CD4-positive, alpha-beta T cell treated with Interleukin-4 for 4 hours (primary cell): ENCODE results near the gene FITM1.

Experiments used
- DNase-seq: peaks from one replicate; pipeline ENCODE4 v3.0.0-alpha.2; 2020

FITM1 gene

DNA sequence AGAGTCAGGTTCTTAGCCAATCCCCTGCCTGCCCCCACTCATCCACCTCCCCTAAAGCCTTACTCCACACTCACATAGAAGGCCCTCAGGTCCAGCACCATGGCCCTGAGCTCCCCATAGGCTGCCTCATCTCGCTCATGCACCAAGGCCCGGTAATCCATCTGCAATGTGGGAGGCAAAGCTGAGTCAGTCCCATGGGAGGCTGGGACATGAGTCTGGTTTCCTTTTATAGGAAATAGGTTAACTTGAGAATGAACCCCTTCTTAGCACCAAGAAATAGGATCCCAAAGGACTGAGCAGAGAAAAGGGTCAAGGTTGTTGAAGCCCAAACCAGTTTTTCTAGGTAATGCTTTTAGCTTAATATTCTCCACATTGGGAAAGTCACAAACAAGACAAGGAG, 13.1 kb downstream of the FITM1 start:
- no peak for DNase-seq

DNA sequence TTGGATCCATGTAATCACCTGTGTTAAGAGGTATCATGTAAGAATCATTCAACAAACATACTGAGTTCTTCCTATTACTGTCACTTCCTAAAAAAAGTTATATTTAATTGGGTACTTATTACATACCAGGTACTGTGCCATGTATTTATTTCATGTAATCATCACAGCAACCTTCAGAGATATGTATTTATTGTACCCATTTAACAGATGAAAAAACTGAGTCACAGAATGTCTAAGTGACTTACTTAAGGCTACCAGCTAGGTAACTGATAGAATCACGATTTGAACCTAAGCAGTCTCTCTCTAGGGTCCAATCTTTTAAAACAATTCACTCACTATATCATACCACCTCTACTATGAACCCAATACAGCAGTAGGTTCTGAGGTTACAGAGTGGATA, 14.0 kb downstream of the FITM1 start:
- no peak for DNase-seq

DNA sequence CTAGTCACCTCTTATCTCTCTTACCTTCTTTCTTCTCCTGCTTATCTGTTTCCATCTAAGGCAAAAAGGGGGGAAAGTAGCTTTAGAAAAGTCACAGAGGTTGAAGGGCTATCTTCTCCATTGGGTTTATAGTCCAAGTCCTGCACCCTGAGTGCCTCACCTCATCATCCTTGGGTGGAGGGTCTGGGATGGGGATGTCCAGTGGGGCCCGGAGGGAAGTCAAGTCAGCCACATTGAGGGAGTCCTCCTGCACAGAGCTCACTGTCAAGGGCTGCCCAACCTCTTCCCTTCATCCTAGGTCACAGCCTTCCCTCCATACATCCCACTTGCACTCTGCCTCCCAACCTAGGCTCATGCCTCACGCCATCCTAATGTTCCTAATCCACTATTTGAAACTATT, 14.8 kb downstream of the FITM1 start:
- DNase-seq = no peak

DNA sequence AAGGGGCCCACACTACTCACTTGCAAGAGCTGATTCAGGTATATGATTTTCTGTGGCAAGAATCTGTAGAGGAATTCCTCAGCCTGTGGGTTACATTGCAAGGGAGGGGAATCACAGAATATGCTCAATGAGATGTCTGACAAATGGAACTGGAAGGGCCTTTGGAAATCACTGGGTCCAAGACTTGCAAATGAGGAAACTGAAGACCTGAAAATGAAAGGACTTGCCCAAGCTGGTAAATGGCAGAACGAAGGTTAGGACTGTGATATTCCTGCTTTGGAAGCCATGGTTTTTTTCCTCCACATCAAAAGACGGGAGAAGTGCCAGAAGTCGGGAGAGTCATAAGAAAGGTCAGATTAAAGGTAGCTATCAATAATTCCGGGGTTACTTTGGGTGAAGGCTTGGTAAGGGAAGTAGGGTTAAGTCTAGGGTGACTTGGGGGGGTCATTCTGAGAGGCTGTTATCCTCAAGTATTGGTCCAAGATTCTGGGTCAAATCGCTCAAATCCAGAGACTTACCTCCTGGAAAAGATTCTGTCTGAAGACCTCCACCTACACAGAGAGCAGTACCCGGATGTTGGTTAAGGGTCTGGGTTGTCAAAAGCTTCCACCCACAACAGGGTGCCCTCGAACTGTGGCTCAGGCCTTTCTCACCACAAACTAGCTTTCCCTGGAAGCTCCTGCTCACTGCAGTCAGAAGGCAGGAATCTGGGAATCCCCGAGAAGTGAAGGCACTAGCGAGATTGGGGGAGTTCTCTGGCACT, 15.4 kb downstream of the FITM1 start:
- no peak for DNase-seq

GRCh38 chr14:24146453-24146977, 16.1 kb downstream of the FITM1 start, which contains the start of gene PSME2:
Gene PSME2, minus strand, starts transcription at chr14:24146610. Its CDS starts 29 bp downstream, at chr14:24146581.
- DNase-seq = peak; percentile 92

DNA sequence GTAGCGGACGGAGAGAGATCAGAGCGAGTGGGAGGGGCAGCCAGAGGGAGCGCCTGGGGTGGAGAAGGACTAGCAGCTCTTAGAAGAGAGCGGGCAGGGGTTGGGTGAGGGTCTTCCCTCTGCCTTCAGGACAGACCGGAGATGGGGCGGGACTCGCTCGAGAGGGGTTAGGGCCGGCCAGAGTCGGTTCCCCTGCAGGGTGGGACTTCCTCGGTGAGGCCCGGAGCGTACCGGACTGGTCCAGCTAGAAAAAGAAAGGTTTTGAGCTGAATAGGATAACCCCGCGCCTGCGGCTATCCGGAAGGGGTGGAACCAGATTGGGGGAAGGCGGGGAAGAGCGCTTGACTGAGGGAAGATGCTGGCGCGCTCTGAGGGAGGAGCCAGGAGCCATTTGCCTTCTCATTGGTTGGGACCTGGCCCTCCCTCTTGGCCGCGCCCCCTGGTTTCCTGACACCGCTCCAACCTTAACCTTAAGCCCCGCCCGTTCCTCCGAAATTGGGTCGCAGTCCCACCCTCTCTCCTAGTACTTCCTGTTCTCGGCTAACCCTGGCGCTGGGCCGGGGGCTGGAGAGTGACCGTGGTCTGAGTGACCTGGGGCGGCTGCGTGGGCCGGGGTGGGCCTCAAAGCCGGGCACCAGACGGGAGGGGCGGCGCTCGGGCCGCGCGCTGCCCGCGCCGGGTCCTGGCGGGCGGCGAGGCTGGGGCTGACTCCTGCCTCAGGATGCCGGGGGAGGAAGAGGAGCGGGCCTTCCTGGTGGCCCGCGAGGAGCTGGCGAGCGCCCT, 16.7 kb downstream of the FITM1 start, which contains the start of gene RNF31:
RNF31 (plus strand) TSS at position 521 of the 783 bp plus-strand sequence; CDS start at position 722, 201 bp downstream.
- DNase-seq = peak; percentile 96

DNA sequence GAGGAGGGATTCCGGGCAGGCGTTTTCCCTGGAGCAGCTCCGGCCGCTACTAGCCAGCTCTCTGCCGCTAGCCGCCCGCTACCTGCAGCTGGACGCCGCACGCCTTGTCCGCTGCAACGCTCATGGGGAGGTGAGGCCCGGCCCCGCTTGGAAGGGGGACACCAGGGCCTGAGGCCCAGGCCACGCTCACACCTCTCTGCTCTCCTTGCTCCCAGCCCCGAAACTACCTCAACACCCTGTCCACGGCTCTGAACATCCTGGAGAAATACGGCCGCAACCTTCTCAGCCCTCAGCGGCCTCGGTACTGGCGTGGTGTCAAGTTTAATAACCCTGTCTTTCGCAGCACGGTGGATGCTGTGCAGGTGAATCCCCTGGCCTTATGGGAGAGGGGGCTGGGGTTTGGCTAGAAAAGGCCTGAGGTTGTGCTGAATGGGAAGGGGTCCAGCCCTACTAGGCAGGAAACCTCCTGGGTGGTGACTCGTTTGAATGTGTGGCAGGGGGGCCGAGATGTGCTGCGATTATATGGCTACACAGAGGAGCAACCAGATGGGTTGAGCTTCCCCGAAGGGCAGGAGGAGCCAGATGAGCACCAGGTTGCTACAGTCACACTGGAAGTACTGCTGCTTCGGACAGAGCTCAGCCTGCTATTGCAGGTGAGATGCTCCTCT, 17.4 kb downstream of the FITM1 start:
- DNase-seq = no peak

- DNase-seq = no peak
Observed at GRCh38 chr14:24149302-24149969, 19.0 kb downstream of the FITM1 start.

GRCh38 chr14:24150061-24150460, 19.6 kb downstream of the FITM1 start:
- no peak for DNase-seq

GRCh38 chr14:24150567-24150966, 20.1 kb downstream of the FITM1 start:
- no peak for DNase-seq

DNA sequence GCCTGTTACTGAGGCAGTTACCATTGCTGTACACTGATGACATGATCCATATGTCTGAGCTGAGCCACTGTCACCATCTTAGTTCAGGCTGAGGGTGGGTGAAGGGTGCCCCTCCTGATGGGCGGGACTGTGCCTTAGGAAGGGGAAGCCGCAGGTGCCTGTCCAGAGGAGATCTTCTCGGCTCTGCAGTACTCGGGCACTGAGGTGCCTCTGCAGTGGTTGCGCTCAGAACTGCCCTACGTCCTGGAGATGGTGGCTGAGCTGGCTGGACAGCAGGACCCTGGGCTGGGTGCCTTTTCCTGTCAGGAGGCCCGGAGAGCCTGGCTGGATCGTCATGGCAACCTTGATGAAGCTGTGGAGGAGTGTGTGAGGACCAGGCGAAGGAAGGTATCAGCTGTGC, 20.5 kb downstream of the FITM1 start:
- DNase-seq = no peak

- DNase-seq = no peak
Observed at GRCh38 chr14:24151404-24152080, 21.1 kb downstream of the FITM1 start.

- no peak for DNase-seq
Observed at GRCh38 chr14:24155100-24155499, 24.6 kb downstream of the FITM1 start.

DNA sequence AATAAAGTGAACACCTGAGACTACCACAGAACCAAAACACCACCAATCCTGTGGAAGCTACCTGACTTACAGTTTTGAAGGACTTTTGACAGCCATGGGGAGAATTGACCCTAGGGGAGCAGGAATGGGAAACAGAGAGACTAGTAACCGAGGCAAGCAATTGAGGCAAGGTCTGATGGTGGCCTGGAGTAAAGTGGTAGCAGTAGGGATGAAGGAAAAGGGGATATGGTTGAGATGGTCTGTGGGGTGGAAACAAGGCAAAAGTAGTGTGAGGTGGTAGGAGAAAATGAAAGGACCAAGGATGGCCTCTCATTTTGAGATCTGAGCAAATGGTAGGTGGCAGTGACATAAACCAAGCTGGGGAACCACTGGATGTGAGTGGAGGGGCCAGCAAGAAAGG, 26.4 kb downstream of the FITM1 start:
- DNase-seq = no peak

- DNase-seq = no peak
Observed at GRCh38 chr14:24157331-24157730, 26.9 kb downstream of the FITM1 start.

GRCh38 chr14:24159777-24160498, 29.5 kb downstream of the FITM1 start:
- DNase-seq = no peak

- no peak for DNase-seq
Observed at GRCh38 chr14:24160499-24160849, 30.0 kb downstream of the FITM1 start.

- peak; percentile 97 for DNase-seq
Observed at GRCh38 chr14:24160850-24161804, 30.7 kb downstream of the FITM1 start, which contains the start of gene IRF9. Gene IRF9, plus strand, starts transcription at chr14:24161265. Its CDS starts 880 bp downstream, at chr14:24162145.

GRCh38 chr14:24162093-24162492, 31.6 kb downstream of the FITM1 start:
- DNase-seq = no peak

GRCh38 chr14:24164518-24164991, 34.1 kb downstream of the FITM1 start:
- DNase-seq = no peak
